AG09309 (cell line): ENCODE results near the gene ROR1.

Source experiments
- DNase-seq: peaks from one replicate; pipeline ENCODE4 v3.0.0-alpha.2; 2010; ENCODE audit warnings: low read depth
- H3K4me3 ChIP-seq: 2 replicates; pipeline ENCODE4 v1.5.1; 2011; ENCODE audit warnings: mild to moderate bottlenecking, low read depth, low read length, moderate library complexity; ENCODE audit not compliant: control insufficient read depth
- CTCF ChIP-seq: IDR thresholded peaks from 2 replicates; pipeline ENCODE4 v1.5.1; 2011; ENCODE audit warnings: mild to moderate bottlenecking, low read depth, low read length, inconsistent platforms; ENCODE audit not compliant: insufficient read depth, control insufficient read depth; ENCODE audit errors: missing control alignments

The ROR1 gene

GRCh38 chr1:64162804-64163203 is 389.0 kb downstream of the ROR1 start:
- no peak for DNase-seq
- H3K4me3 ChIP-seq: no peak overlapping the region
- no peak for TF ChIP-seq CTCF

GRCh38 chr1:64163431-64163830 is 389.6 kb downstream of the ROR1 start:
- no peak for DNase-seq
- TF ChIP-seq CTCF: no peak
- H3K4me3 ChIP-seq: no peak overlapping the region

- no peak overlapping the region for H3K4me3 ChIP-seq
- peak; percentile 74 for TF ChIP-seq CTCF
- peak; percentile 18 for DNase-seq
Observed at GRCh38 chr1:64163970-64164369, 390.2 kb downstream of the ROR1 start.

GRCh38 chr1:64166629-64167028 is 392.8 kb downstream of the ROR1 start:
- no peak for DNase-seq
- H3K4me3 ChIP-seq: no peak overlapping the region
- no peak for TF ChIP-seq CTCF

- H3K4me3 ChIP-seq: no peak overlapping the region
- peak; percentile 65 for DNase-seq
- TF ChIP-seq CTCF: no peak
Observed at GRCh38 chr1:64167176-64167575, 393.4 kb downstream of the ROR1 start.

GRCh38 chr1:64171246-64171645 is 397.4 kb downstream of the ROR1 start:
- no peak for TF ChIP-seq CTCF
- DNase-seq: no peak
- H3K4me3 ChIP-seq: no peak overlapping the region

- peak; percentile 10 for DNase-seq
- H3K4me3 ChIP-seq: no peak overlapping the region
- no peak for TF ChIP-seq CTCF
Observed at GRCh38 chr1:64171797-64172281, 398.0 kb downstream of the ROR1 start.
